GM21825 (cell line): Measurements from ENCODE around the gene SLC39A7.
"Not testable (repeated sequence)": the region's sequence is repeated elsewhere in the genome, so short reads cannot be mapped to it uniquely, and the experiment has no call there.

Experiments used
- ATAC-seq: cut with Tn5 transposase; IDR thresholded peaks from one replicate; pipeline ENCODE4 v1.9.1; 2021; ENCODE audit warnings: mild to moderate bottlenecking, moderate library complexity; ENCODE audit not compliant: unreplicated experiment

The SLC39A7 gene

GRCh38 chr6:33226503-33227120 lies 25.9 kb downstream of the SLC39A7 start:
- not testable (repeated sequence) for ATAC-seq

GRCh38 chr6:33235221-33235634 lies 34.6 kb downstream of the SLC39A7 start:
- ATAC-seq = no peak

GRCh38 chr6:33236328-33236727 lies 35.7 kb downstream of the SLC39A7 start:
- no peak for ATAC-seq

- no peak for ATAC-seq
These were observed 36.2 kb downstream of the SLC39A7 start for GRCh38 chr6:33236852-33237251.

- ATAC-seq = no peak
These were observed 37.1 kb downstream of the SLC39A7 start for GRCh38 chr6:33237741-33238140.

- no peak for ATAC-seq
These were observed 41.3 kb downstream of the SLC39A7 start for GRCh38 chr6:33241968-33242367.

GRCh38 chr6:33243476-33243875 lies 42.8 kb downstream of the SLC39A7 start:
- no peak for ATAC-seq

- peak; percentile 36 for ATAC-seq
These were observed 47.4 kb downstream of the SLC39A7 start for GRCh38 chr6:33247977-33248642.

- peak; percentile 8 for ATAC-seq
These were observed 47.9 kb downstream of the SLC39A7 start for GRCh38 chr6:33248643-33248931.

- peak; percentile 85 for ATAC-seq
These were observed 48.5 kb downstream of the SLC39A7 start for GRCh38 chr6:33248932-33249731.

- no peak for ATAC-seq
These were observed 49.3 kb downstream of the SLC39A7 start for GRCh38 chr6:33249732-33250630.

GRCh38 chr6:33250731-33251130 lies 50.1 kb downstream of the SLC39A7 start:
- ATAC-seq = no peak

GRCh38 chr6:33251395-33252012 lies 50.8 kb downstream of the SLC39A7 start:
- no peak for ATAC-seq

- no peak for ATAC-seq
These were observed 52.1 kb downstream of the SLC39A7 start for GRCh38 chr6:33252759-33253158.
